DMS53 treated with DMSO at 0.1 percent for 48 hours (cell line): ENCODE results near the gene PHLDA3.
"Not testable (repeated sequence)": the region's sequence is repeated elsewhere in the genome, so short reads cannot be mapped to it uniquely, and the experiment has no call there.

Experiments used
- DNase-seq: peaks from one replicate; lab custom pipeline; 2025; ENCODE audit not compliant: unreplicated experiment; lab: John Stamatoyannopoulos, UW

The PHLDA3 gene

GRCh38 chr1:201504179-201504631 lies 35.2 kb upstream of the PHLDA3 start:
- no peak for DNase-seq

GRCh38 chr1:201503397-201504176 lies 34.6 kb upstream of the PHLDA3 start:
- DNase-seq, result peak; percentile 64

GRCh38 chr1:201502511-201502857 lies 33.5 kb upstream of the PHLDA3 start:
- no peak for DNase-seq

- DNase-seq, result peak; percentile 81
These were observed 33.0 kb upstream of the PHLDA3 start for GRCh38 chr1:201501812-201502510.

- DNase-seq, result no peak
These were observed 32.2 kb upstream of the PHLDA3 start for GRCh38 chr1:201501144-201501543.

- DNase-seq, result no peak
These were observed 31.7 kb upstream of the PHLDA3 start for GRCh38 chr1:201500670-201501120.

- no peak for DNase-seq
These were observed 31.0 kb upstream of the PHLDA3 start for GRCh38 chr1:201499795-201500669.

- DNase-seq, result no peak
These were observed 30.2 kb upstream of the PHLDA3 start for GRCh38 chr1:201499191-201499590.

- no peak for DNase-seq
These were observed 29.6 kb upstream of the PHLDA3 start for GRCh38 chr1:201498621-201499020.

GRCh38 chr1:201497935-201498509 lies 29.0 kb upstream of the PHLDA3 start:
- no peak for DNase-seq

GRCh38 chr1:201496296-201496690 lies 27.3 kb upstream of the PHLDA3 start:
- no peak for DNase-seq

GRCh38 chr1:201495551-201496295 lies 26.7 kb upstream of the PHLDA3 start:
- DNase-seq, result no peak

GRCh38 chr1:201493757-201494617 lies 25.0 kb upstream of the PHLDA3 start:
- DNase-seq, result no peak

- DNase-seq, result not testable (repeated sequence)
These were observed 24.2 kb upstream of the PHLDA3 start for GRCh38 chr1:201493026-201493656.

GRCh38 chr1:201491896-201492511 lies 23.0 kb upstream of the PHLDA3 start:
- DNase-seq, result no peak

- no peak for DNase-seq
These were observed 21.7 kb upstream of the PHLDA3 start for GRCh38 chr1:201490708-201491131.

GRCh38 chr1:201489643-201490261 lies 20.8 kb upstream of the PHLDA3 start:
- no peak for DNase-seq
